IMR-90 (cell line): ENCODE measurements around the gene LRRC37B. TPM values are rescaled to one million over a fixed set of nuclear protein-coding genes. Genes with fewer than 3 reads are reported as not detected.
"Not testable (repeated sequence)": the region's sequence is repeated elsewhere in the genome, so short reads cannot be mapped to it uniquely, and the experiment has no call there.

Experiments
- ATAC-seq: fragments of 200-7000 bp; cut with Tn5 transposase; 2 replicates; pipeline ENCODE4 v1.9.1; 2020; ENCODE audit warnings: low read depth, mild to moderate bottlenecking, moderate library complexity
- BruUV-seq: library from RNA; stranded (reverse); fragments of 400-500 nt; replicated peaks from 2 replicates; lab custom pipeline; 2021; lab: Mats Ljungman, UMichigan
- CTCF ChIA-PET: fragments of 300-600 bp; formaldehyde crosslinking; extraction: SDS; loops from one replicate; lab custom pipeline; 2021; ENCODE audit warnings: antibody characterized with exemption; lab: Yijun Ruan, JAX
- POLR2A ChIA-PET: fragments of 300-600 bp; sonication (Branson Sonifier 250); formaldehyde crosslinking; loops from one replicate; lab custom pipeline; 2022; ENCODE audit warnings: antibody characterized with exemption; ENCODE audit not compliant: unreplicated experiment; lab: Charles Lee
- DNase-seq: peaks from one replicate; pipeline ENCODE4 v3.0.0; 2013
- H2AFZ ChIP-seq: replicated peaks from 2 replicates; pipeline ENCODE3; 2013; ENCODE audit warnings: low read length, mild to moderate bottlenecking; ENCODE audit not compliant: poor library complexity
- H2AK5ac ChIP-seq: 2 replicates; pipeline ENCODE4 v1.6.1; 2013; ENCODE audit warnings: low read depth, low read length, inconsistent platforms
- H2AK9ac ChIP-seq: replicated peaks from 2 replicates; pipeline ENCODE3; 2013; ENCODE audit warnings: mild to moderate bottlenecking, low read depth, low read length, moderate library complexity; ENCODE audit not compliant: poor library complexity
- H2BK120ac ChIP-seq: 2 replicates; pipeline ENCODE4 v1.6.1; 2013; ENCODE audit warnings: low read depth, low read length, inconsistent platforms
- H2BK15ac ChIP-seq: 3 replicates; pipeline ENCODE4 v1.6.1; 2013; ENCODE audit warnings: low read depth, low read length, inconsistent platforms
- H2BK20ac ChIP-seq: 2 replicates; pipeline ENCODE4 v1.6.1; 2013; ENCODE audit warnings: low read depth, mild to moderate bottlenecking, inconsistent platforms, low read length, moderate library complexity
- H2BK5ac ChIP-seq: 2 replicates; pipeline ENCODE4 v1.6.1; 2013; ENCODE audit warnings: mild to moderate bottlenecking, low read depth, low read length, inconsistent platforms; ENCODE audit not compliant: poor library complexity, severe bottlenecking
- H3K14ac ChIP-seq: replicated peaks from 2 replicates; pipeline ENCODE4 v1.6.1; 2013; ENCODE audit warnings: low read depth, low read length, inconsistent platforms
- H3K18ac ChIP-seq: 2 replicates; pipeline ENCODE4 v1.6.1; 2013; ENCODE audit warnings: low read depth, low read length, control low read depth
- H3K23ac ChIP-seq: 2 replicates; pipeline ENCODE4 v1.6.1; 2013; ENCODE audit warnings: low read depth, low read length, inconsistent platforms
- H3K27ac ChIP-seq: 2 replicates; pipeline ENCODE4 v1.5.1; 2013; ENCODE audit warnings: mild to moderate bottlenecking, control low read depth, low read length; ENCODE audit not compliant: insufficient read depth
- H3K27me3 ChIP-seq: 2 replicates; pipeline ENCODE4 v1.6.1; 2013; ENCODE audit warnings: low read length; ENCODE audit not compliant: control insufficient read depth, insufficient read depth
- H3K36me3 ChIP-seq: 2 replicates; pipeline ENCODE4 v1.6.1; 2013; ENCODE audit warnings: low read length, mixed read lengths; ENCODE audit not compliant: control insufficient read depth, insufficient read depth
- H3K4ac ChIP-seq: 2 replicates; pipeline ENCODE4 v1.6.1; 2013; ENCODE audit warnings: low read depth, low read length, inconsistent platforms
- H3K4me1 ChIP-seq: 2 replicates; pipeline ENCODE4 v1.6.1; 2013; ENCODE audit warnings: low read length, mixed read lengths; ENCODE audit not compliant: control insufficient read depth, insufficient read depth
- H3K4me2 ChIP-seq: 2 replicates; pipeline ENCODE4 v1.6.1; 2013; ENCODE audit warnings: low read depth, mild to moderate bottlenecking, control low read depth, low read length, moderate library complexity
- H3K4me3 ChIP-seq: 2 replicates; pipeline ENCODE4 v1.5.1; 2013; ENCODE audit warnings: low read depth, mild to moderate bottlenecking, control low read depth, low read length, moderate library complexity; ENCODE audit not compliant: insufficient read depth
- H3K56ac ChIP-seq: 2 replicates; pipeline ENCODE4 v1.6.1; 2013; ENCODE audit warnings: low read length, inconsistent platforms; ENCODE audit not compliant: insufficient read depth; ENCODE audit errors: extremely low read depth
- H3K79me1 ChIP-seq, 2 experiments: 2 replicates each; pipeline ENCODE4 v1.6.1; 2013; ENCODE audit warnings: low read length in 2 of 2, inconsistent platforms in 1 of 2, low read depth in 1 of 2
- H3K9ac ChIP-seq: 2 replicates; pipeline ENCODE4 v1.6.1; 2013; ENCODE audit warnings: low read depth, low read length, control low read depth
- H3K9me1 ChIP-seq: 2 replicates; pipeline ENCODE4 v1.6.1; 2013; ENCODE audit warnings: low read length, inconsistent platforms; ENCODE audit not compliant: insufficient read depth
- H3K9me3 ChIP-seq: 2 replicates; pipeline ENCODE4 v1.6.1; 2013; ENCODE audit warnings: low read length; ENCODE audit not compliant: control insufficient read depth, insufficient read depth
- H4K20me1 ChIP-seq: 2 replicates; pipeline ENCODE4 v1.6.1; 2013; ENCODE audit warnings: low read length, inconsistent platforms; ENCODE audit not compliant: insufficient read depth
- H4K5ac ChIP-seq: 2 replicates; pipeline ENCODE4 v1.6.1; 2013; ENCODE audit warnings: mild to moderate bottlenecking, low read depth, low read length, control low read depth
- H4K8ac ChIP-seq, 2 experiments: 2 replicates each; pipeline ENCODE4 v1.6.1; 2013; ENCODE audit warnings: low read depth in 2 of 2, low read length in 2 of 2, control low read depth in 1 of 2, inconsistent platforms in 1 of 2
- H4K91ac ChIP-seq: 2 replicates; pipeline ENCODE4 v1.6.1; 2013; ENCODE audit warnings: low read depth, low read length, inconsistent platforms; ENCODE audit not compliant: insufficient read depth
- MAFK ChIP-seq: IDR thresholded peaks from 2 replicates; pipeline ENCODE4 v1.6.1; 2012; ENCODE audit warnings: low read depth, low read length, improper control_type of control experiment
- RCOR1 ChIP-seq: IDR thresholded peaks from 2 replicates; pipeline ENCODE4 v1.6.1; 2012; ENCODE audit warnings: mild to moderate bottlenecking, low read length, improper control_type of control experiment; ENCODE audit not compliant: insufficient replicate concordance
- WGBS, 2 experiments: methylation state at CpG; one replicate each; pipeline versions ENCODE4 v1.1.5 to v1.1.7; 2013; ENCODE audit warnings: missing lambda C conversion rate in 2 of 2; ENCODE audit not compliant: insufficient read length in 1 of 2; ENCODE audit errors: extremely low coverage in 2 of 2; 5-methylcytosine and 5-hydroxymethylcytosine counted together
- dilution Hi-C: fragments of 300-500 bp; cut with HindIII; formaldehyde crosslinking; loops from one replicate; pipeline ENCODE4 v1.14.3; 2018; ENCODE audit warnings: low sequenced_read_pairs; ENCODE audit not compliant: unreplicated experiment
- in situ Hi-C: fragments of 300-500 bp; cut with MboI; formaldehyde crosslinking; loops from 3 replicates; pipeline ENCODE4 v1.14.3; 2019; ENCODE audit warnings: low sequenced_read_pairs, inconsistent platforms, mixed read lengths
- intact Hi-C: fragments of 100-400 bp; cut with micrococcal nuclease; formaldehyde crosslinking; loops from 2 replicates; pipeline ENCODE4 v1.10.0; 2022
- polyA plus RNA-seq, 3 experiments: library from polyadenylated mRNA; depleted of rRNA; stranded (reverse); fragments of >200 nt; gene quantifications; 2 replicates each; pipeline ENCODE4 v1.2.3, GENCODE V29; 2012; ENCODE audit warnings: low replicate concordance in 1 of 3
- total RNA-seq: library from RNA; depleted of rRNA; stranded (reverse); fragments of >200 nt; gene quantifications from 2 replicates; pipeline ENCODE4 v1.2.3, GENCODE V29; 2012
- TF ChIP-seq, protein P1 (sequence below): fragments of 150-350 bp; IDR thresholded peaks from 2 replicates; pipeline ENCODE4 v1.6.1; 2017; ENCODE audit warnings: mild to moderate bottlenecking, antibody characterized with exemption, low read length, low read depth

Gene LRRC37B
- total and polyA plus RNA-seq, 2 of the 4 experiments (the other 2 are of a cell fraction): 4.3 to 7.2 TPM

DNA sequence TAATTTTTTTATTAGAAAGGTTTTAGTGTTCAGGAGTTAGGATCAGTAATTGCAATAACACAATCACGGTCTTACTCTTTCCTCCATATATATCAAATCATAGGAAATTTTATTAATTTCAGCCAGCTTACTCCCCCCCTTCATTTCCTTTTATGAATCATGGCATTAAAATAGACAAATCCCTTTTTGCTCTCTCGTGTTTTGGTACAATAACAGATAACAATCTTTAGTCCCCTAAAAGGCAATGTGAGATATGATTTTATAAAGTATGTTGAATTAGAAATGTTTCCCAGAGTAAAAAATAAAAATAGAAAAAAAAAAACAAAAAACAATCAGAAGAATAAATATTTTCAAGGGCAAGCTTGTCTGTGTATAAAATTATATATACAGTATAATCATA, 92.5 kb downstream of the LRRC37B start:
- H2BK20ac ChIP-seq: no peak overlapping the region
- WGBS, 2 experiments: no CpG with 5 or more reads among the region's 2 CpGs
- peaks cover 4% of the 10 kb centered on the region for H3K27me3 ChIP-seq
- DNase-seq (no peak), ATAC-seq (no peak)
- no peak overlapping the region for H3K4me3 ChIP-seq
- no peak overlapping the region for H2AK9ac ChIP-seq
- no peak overlapping the region for H3K27ac ChIP-seq
- H3K56ac ChIP-seq: no peak overlapping the region
- TF ChIP-seq RCOR1 (no peak), MAFK (no peak)
- TF ChIP-seq, protein P1, sequence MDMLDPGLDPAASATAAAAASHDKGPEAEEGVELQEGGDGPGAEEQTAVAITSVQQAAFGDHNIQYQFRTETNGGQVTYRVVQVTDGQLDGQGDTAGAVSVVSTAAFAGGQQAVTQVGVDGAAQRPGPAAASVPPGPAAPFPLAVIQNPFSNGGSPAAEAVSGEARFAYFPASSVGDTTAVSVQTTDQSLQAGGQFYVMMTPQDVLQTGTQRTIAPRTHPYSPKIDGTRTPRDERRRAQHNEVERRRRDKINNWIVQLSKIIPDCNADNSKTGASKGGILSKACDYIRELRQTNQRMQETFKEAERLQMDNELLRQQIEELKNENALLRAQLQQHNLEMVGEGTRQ: no peak
- no peaks in the 10 kb centered on the region for H3K4me1 ChIP-seq
- no peaks in the 10 kb centered on the region for H3K36me3 ChIP-seq
- no peaks in the 10 kb centered on the region for H3K9me3 ChIP-seq
- no peak overlapping the region for H4K8ac ChIP-seq
- in situ Hi-C loops: no loop called here
- no peak overlapping the region for H3K14ac ChIP-seq
- no peaks in the 10 kb centered on the region for H3K9me1 ChIP-seq
- H3K9ac ChIP-seq: no peak overlapping the region
- H2BK15ac ChIP-seq: no peak overlapping the region
- no peak overlapping the region for H2AK5ac ChIP-seq
- H2AFZ ChIP-seq: no peak overlapping the region
- no peak overlapping the region for H3K18ac ChIP-seq
- ChIA-PET POLR2A (no interaction called here), CTCF (no interaction called here)
- no peak overlapping the region for H2BK120ac ChIP-seq
- H2BK5ac ChIP-seq: no peak overlapping the region
- H4K20me1 ChIP-seq: no peaks in the 10 kb centered on the region
- H4K91ac ChIP-seq: no peak overlapping the region
- dilution Hi-C loops: no loop called here
- H3K79me1 ChIP-seq: no peaks in the 10 kb centered on the region
- H3K4ac ChIP-seq: no peak overlapping the region
- BruUV-seq: no TSS peak
- H3K4me2 ChIP-seq: no peak overlapping the region
- no peak overlapping the region for H3K23ac ChIP-seq
- no peak overlapping the region for H4K5ac ChIP-seq
- intact Hi-C loops: no loop called here

GRCh38 chr17:32100323-32100722, 93.1 kb downstream of the LRRC37B start:
- H3K56ac ChIP-seq, H3K9ac ChIP-seq, H3K27ac ChIP-seq, H3K9me3 ChIP-seq, H4K20me1 ChIP-seq, H2AK5ac ChIP-seq, H2BK20ac ChIP-seq, H3K23ac ChIP-seq, H4K8ac ChIP-seq, H3K4me3 ChIP-seq, H2AK9ac ChIP-seq, H2AFZ ChIP-seq, H3K4ac ChIP-seq, H4K91ac ChIP-seq, H3K9me1 ChIP-seq, H3K4me2 ChIP-seq, H3K14ac ChIP-seq, H4K5ac ChIP-seq, ATAC-seq, intact Hi-C loops, H2BK5ac ChIP-seq, H3K36me3 ChIP-seq, H3K27me3 ChIP-seq, H3K4me1 ChIP-seq, BruUV-seq, dilution Hi-C loops, H2BK120ac ChIP-seq, in situ Hi-C loops, H3K18ac ChIP-seq, DNase-seq, POLR2A ChIA-PET, H3K79me1 ChIP-seq, H2BK15ac ChIP-seq: not testable (repeated sequence)
- CTCF ChIA-PET: interaction anchor here (0.6 kb wide), 1 partner anchor 21 kb away, joined by 4 read pairs; no protein-coding TSS in a partner anchor
- WGBS, 2 experiments: 100% methylated on average over 2 of the region's 8 CpGs; no CpG with 5 or more reads in 1 of the 2 experiments
